Gastrocnemius medialis (tissue), 4 donors: ENCODE measurements around the gene NKRF.

Experiments
- CTCF ChIP-seq, 5 experiments: fragments of 450-650 bp in 3 of 5; fragments of 200-600 bp in 2 of 5; sonication (generic) in 2 of 5; IDR thresholded peaks in 4 of 5; conservative IDR thresholded peaks in 1 of 5; 1 replicate in 4 of 5; 2 replicates in 1 of 5; pipeline ENCODE4 v1.5.1; 2016 to 2019; ENCODE audit warnings: antibody characterized with exemption in 5 of 5, mild to moderate bottlenecking in 3 of 5, moderate library complexity in 3 of 5
- POLR2A ChIP-seq, 2 donors: fragments of 450-650 bp; IDR thresholded peaks; one replicate each; pipeline ENCODE4 v1.6.1; 2017; ENCODE audit warnings: antibody characterized with exemption in 2 of 2, mild to moderate bottlenecking in 2 of 2, moderate library complexity in 2 of 2

GRCh38 chrX:119636419-119636818, 30.2 kb upstream of the NKRF start:
- TF ChIP-seq CTCF (IDR thresholded peaks at IDR 0.05 in 4 of 5, conservative IDR thresholded peaks at IDR 0.05 in 1 of 5) (no peak), POLR2A (IDR thresholded peaks at IDR 0.05) (no peak)
